Fibroblast of mammary gland (primary cell): ENCODE measurements around the gene PILRB.

Experiments used
- DNase-seq: peaks from one replicate; pipeline ENCODE4 v3.0.0-alpha.2; 2010; ENCODE audit warnings: low read depth
- H3K4me3 ChIP-seq: 2 replicates; pipeline ENCODE4 v1.5.1; 2011; ENCODE audit warnings: low read depth, mild to moderate bottlenecking, low read length, moderate library complexity; ENCODE audit not compliant: control insufficient read depth
- CTCF ChIP-seq: conservative IDR thresholded peaks from 2 replicates; pipeline ENCODE4 v1.5.1; 2011; ENCODE audit warnings: low read depth, low read length, inconsistent platforms; ENCODE audit not compliant: control insufficient read depth, insufficient read depth

PILRB gene

GRCh38 chr7:100415448-100415847 lies 57.5 kb downstream of the PILRB start:
- TF ChIP-seq CTCF: no peak
- DNase-seq: no peak

More at GRCh38 chr7:100415448-100415847, 57.5 kb downstream of the PILRB start:
- H3K4me3 ChIP-seq: no peak overlapping the region
